Prostate gland (tissue), 2 donors: ENCODE results near the gene TAF4B. TPM values are rescaled to one million over a fixed set of nuclear protein-coding genes. Genes with fewer than 3 reads are reported as not detected.

Experiments used
- DNase-seq: peaks from one replicate; pipeline ENCODE4 v3.0.0-alpha.2; 2019; ENCODE audit warnings: low spot score
- H3K27ac ChIP-seq, 2 donors: fragments of 200-600 bp; sonication (generic); 2 replicates each; pipeline ENCODE4 v1.5.1; 2017 to 2019
- H3K27me3 ChIP-seq: fragments of 200-600 bp; sonication (generic); replicated peaks from 2 replicates; pipeline ENCODE4 v1.5.1; 2019; ENCODE audit not compliant: insufficient read depth
- H3K36me3 ChIP-seq, 2 donors: fragments of 200-600 bp; sonication (generic); 1 replicate in 1 of 2; 2 replicates in 1 of 2; pipeline versions ENCODE4 v1.5.1 to v1.8.1; 2017 to 2019
- H3K4me1 ChIP-seq: fragments of 200-600 bp; sonication (generic); replicated peaks from 2 replicates; pipeline ENCODE4 v1.5.1; 2019
- H3K4me3 ChIP-seq, 2 donors: fragments of 200-600 bp; sonication (generic); 2 replicates each; pipeline ENCODE4 v1.5.1; 2017 to 2019
- H3K9me3 ChIP-seq: fragments of 200-600 bp; sonication (generic); 2 replicates; pipeline ENCODE4 v1.5.1; 2017
- CTCF ChIP-seq, 4 experiments: fragments of 200-600 bp in 2 of 4; fragments of 450-650 bp in 2 of 4; sonication (generic) in 2 of 4; IDR thresholded peaks; 1 replicate in 3 of 4; 2 replicates in 1 of 4; pipeline ENCODE4 v1.5.1; 2016 to 2019; ENCODE audit warnings: antibody characterized with exemption in 4 of 4, mild to moderate bottlenecking in 2 of 4, moderate library complexity in 2 of 4
- POLR2A ChIP-seq: fragments of 450-650 bp; IDR thresholded peaks from one replicate; pipeline ENCODE4 v1.6.1; 2016; ENCODE audit warnings: antibody characterized with exemption, mild to moderate bottlenecking
- POLR2AphosphoS5 ChIP-seq: sonication (generic); formaldehyde crosslinking; IDR thresholded peaks from one replicate; pipeline ENCODE4 v1.6.1; 2017; ENCODE audit warnings: antibody characterized with exemption
- WGBS: methylation state at CpG from one replicate; pipeline ENCODE4 v1.1.5; 2018; 5-methylcytosine and 5-hydroxymethylcytosine counted together
- intact Hi-C: fragments of 100-400 bp; cut with DNase I; formaldehyde crosslinking; loops from one replicate; pipeline ENCODE4 v1.14.2; 2022
- total RNA-seq, 2 donors: library from RNA; depleted of rRNA; stranded (reverse); fragments of >200 nt; gene quantifications; one replicate each; pipeline ENCODE4 v1.1.0, GENCODE V29; 2016

TAF4B gene
- total RNA-seq, 2 donors from 2014 or later: 5.3 to 37.3 TPM

GRCh38 chr18:26207937-26208336, 18.3 kb upstream of the TAF4B start:
- TF ChIP-seq CTCF (IDR thresholded peaks at IDR 0.05) (no peak), POLR2A (no peak), POLR2AphosphoS5 (no peak)
- DNase-seq: no peak
- Histone ChIP-seq H3K4me1 (no peaks in the 10 kb centered on the region), H3K27me3 (no peaks in the 10 kb centered on the region), H3K27ac (no peak overlapping the region), H3K4me3 (no peak overlapping the region), H3K9me3 (no peaks in the 10 kb centered on the region), H3K36me3 (no peaks in the 10 kb centered on the region)
- 73% methylated on average over 3 of the region's 3 CpGs for WGBS
- intact Hi-C loops: no loop called here

- H3K9me3 ChIP-seq: no peaks in the 10 kb centered on the region
- no peak for DNase-seq
- no peaks in the 10 kb centered on the region for H3K27me3 ChIP-seq
- H3K27ac ChIP-seq: no peak overlapping the region
- WGBS: 57% methylated on average over 2 of the region's 2 CpGs
- intact Hi-C loops: no loop called here
- no peaks in the 10 kb centered on the region for H3K36me3 ChIP-seq
- H3K4me1 ChIP-seq: no peaks in the 10 kb centered on the region
- H3K4me3 ChIP-seq: no peak overlapping the region
- no peak for TF ChIP-seq POLR2A
- TF ChIP-seq POLR2AphosphoS5: no peak
- TF ChIP-seq CTCF (IDR thresholded peaks at IDR 0.05): no peak
Observed at GRCh38 chr18:26208977-26209376, 17.3 kb upstream of the TAF4B start.

- intact Hi-C loops: no loop called here
- Histone ChIP-seq H3K4me3 (no peak overlapping the region), H3K36me3 (no peaks in the 10 kb centered on the region)
Observed at GRCh38 chr18:26210147-26210546, 16.1 kb upstream of the TAF4B start.

GRCh38 chr18:26215247-26215970, 10.8 kb upstream of the TAF4B start:
- Histone ChIP-seq H3K4me1 (no peaks in the 10 kb centered on the region), H3K9me3 (no peaks in the 10 kb centered on the region), H3K36me3 (no peaks in the 10 kb centered on the region), H3K4me3 (no peak overlapping the region), H3K27ac (no peak overlapping the region), H3K27me3 (no peaks in the 10 kb centered on the region)
- DNase-seq: no peak
- no peak for TF ChIP-seq POLR2AphosphoS5
- TF ChIP-seq CTCF (IDR thresholded peaks at IDR 0.05): no peak
- TF ChIP-seq POLR2A: no peak
- intact Hi-C loops: no loop called here
- 35% methylated on average over 7 of the region's 7 CpGs for WGBS

More at GRCh38 chr18:26210147-26210546, 16.1 kb upstream of the TAF4B start:
- H3K4me1 ChIP-seq: no peaks in the 10 kb centered on the region
- WGBS: 92% methylated on average over 4 of the region's 4 CpGs
- no peak for DNase-seq
- TF ChIP-seq POLR2A (no peak), CTCF (IDR thresholded peaks at IDR 0.05) (no peak), POLR2AphosphoS5 (no peak)
- no peaks in the 10 kb centered on the region for H3K27me3 ChIP-seq
- H3K27ac ChIP-seq: no peak overlapping the region
- no peaks in the 10 kb centered on the region for H3K9me3 ChIP-seq
